Measurements from ENCODE around the gene TBX15.

DNA sequence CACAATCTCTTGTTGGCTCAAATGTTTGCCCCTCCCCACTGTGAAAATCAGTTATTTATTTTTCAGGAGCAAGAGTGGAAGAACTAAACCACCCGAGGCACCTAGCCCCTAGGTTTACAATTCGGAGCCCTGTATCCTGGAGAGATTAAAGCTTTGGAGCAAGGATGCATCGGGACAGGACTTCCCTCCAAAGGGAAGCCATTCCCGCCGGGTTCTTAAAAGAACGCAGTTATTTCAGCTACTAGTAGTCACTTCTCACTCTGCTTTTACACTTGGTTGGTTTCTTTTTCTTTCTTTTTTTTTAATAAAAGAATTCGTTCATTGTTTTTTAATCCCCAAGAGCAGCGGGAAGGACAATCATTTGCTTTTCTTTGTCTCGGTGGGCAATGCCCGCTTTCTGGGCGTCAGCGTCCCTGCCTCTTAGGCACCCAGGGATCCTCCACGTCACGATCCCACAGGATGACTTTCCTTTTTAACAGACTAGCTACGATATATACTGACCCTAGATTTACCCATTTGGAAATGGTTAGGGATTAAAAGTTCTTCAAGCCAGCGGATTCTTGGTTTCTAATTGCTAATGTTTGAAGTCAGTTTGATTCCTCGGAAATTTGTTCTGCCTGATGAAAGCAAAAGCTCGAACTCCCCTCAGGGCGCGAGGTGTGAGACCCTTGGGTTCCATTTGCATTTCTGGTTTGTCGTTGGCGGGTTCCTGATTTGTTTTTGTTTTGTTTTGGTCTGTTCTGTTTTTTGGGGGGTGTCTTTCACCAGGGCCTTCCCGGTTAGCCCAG is 9.0 kb downstream of the TBX15 start:
- TF ChIP-seq, protein P1, sequence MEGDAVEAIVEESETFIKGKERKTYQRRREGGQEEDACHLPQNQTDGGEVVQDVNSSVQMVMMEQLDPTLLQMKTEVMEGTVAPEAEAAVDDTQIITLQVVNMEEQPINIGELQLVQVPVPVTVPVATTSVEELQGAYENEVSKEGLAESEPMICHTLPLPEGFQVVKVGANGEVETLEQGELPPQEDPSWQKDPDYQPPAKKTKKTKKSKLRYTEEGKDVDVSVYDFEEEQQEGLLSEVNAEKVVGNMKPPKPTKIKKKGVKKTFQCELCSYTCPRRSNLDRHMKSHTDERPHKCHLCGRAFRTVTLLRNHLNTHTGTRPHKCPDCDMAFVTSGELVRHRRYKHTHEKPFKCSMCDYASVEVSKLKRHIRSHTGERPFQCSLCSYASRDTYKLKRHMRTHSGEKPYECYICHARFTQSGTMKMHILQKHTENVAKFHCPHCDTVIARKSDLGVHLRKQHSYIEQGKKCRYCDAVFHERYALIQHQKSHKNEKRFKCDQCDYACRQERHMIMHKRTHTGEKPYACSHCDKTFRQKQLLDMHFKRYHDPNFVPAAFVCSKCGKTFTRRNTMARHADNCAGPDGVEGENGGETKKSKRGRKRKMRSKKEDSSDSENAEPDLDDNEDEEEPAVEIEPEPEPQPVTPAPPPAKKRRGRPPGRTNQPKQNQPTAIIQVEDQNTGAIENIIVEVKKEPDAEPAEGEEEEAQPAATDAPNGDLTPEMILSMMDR (IDR thresholded peaks at IDR 0.05; ENCODE audit: low read depth, low read length, poor library complexity, severe bottlenecking): no peak
- TF ChIP-seq EZH2phosphoT487 (IDR thresholded peaks at IDR 0.05; ENCODE audit: borderline replicate concordance, low read length): no peak
